SK-N-SH (cell line): Measurements from ENCODE around the gene PDE4B.

Source experiments
- FOXM1 ChIP-seq: IDR thresholded peaks from 2 replicates; pipeline ENCODE4 v1.4.0; 2012; ENCODE audit warnings: low read depth, mild to moderate bottlenecking
- RXRA ChIP-seq: IDR thresholded peaks from 2 replicates; pipeline ENCODE4 v1.4.0; 2012; ENCODE audit warnings: low read depth, mild to moderate bottlenecking, borderline replicate concordance
- TF ChIP-seq, protein P1 (sequence below): fragments of 200-600 bp; sonication (generic); IDR thresholded peaks from 2 replicates; pipeline ENCODE4 v1.6.1; 2017; ENCODE audit warnings: antibody characterized with exemption, mild to moderate bottlenecking, moderate library complexity
- TF ChIP-seq, protein P2 (sequence below): IDR thresholded peaks from 2 replicates; pipeline ENCODE4 v1.6.1; 2012; ENCODE audit warnings: mild to moderate bottlenecking, low read depth, low read length, moderate library complexity

GRCh38 chr1:65975708-65976107, 183.0 kb downstream of the PDE4B start:
- TF ChIP-seq FOXM1 (no peak), RXRA (no peak)
- TF ChIP-seq, protein P1, sequence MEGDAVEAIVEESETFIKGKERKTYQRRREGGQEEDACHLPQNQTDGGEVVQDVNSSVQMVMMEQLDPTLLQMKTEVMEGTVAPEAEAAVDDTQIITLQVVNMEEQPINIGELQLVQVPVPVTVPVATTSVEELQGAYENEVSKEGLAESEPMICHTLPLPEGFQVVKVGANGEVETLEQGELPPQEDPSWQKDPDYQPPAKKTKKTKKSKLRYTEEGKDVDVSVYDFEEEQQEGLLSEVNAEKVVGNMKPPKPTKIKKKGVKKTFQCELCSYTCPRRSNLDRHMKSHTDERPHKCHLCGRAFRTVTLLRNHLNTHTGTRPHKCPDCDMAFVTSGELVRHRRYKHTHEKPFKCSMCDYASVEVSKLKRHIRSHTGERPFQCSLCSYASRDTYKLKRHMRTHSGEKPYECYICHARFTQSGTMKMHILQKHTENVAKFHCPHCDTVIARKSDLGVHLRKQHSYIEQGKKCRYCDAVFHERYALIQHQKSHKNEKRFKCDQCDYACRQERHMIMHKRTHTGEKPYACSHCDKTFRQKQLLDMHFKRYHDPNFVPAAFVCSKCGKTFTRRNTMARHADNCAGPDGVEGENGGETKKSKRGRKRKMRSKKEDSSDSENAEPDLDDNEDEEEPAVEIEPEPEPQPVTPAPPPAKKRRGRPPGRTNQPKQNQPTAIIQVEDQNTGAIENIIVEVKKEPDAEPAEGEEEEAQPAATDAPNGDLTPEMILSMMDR, result no peak
- TF ChIP-seq, protein P2, sequence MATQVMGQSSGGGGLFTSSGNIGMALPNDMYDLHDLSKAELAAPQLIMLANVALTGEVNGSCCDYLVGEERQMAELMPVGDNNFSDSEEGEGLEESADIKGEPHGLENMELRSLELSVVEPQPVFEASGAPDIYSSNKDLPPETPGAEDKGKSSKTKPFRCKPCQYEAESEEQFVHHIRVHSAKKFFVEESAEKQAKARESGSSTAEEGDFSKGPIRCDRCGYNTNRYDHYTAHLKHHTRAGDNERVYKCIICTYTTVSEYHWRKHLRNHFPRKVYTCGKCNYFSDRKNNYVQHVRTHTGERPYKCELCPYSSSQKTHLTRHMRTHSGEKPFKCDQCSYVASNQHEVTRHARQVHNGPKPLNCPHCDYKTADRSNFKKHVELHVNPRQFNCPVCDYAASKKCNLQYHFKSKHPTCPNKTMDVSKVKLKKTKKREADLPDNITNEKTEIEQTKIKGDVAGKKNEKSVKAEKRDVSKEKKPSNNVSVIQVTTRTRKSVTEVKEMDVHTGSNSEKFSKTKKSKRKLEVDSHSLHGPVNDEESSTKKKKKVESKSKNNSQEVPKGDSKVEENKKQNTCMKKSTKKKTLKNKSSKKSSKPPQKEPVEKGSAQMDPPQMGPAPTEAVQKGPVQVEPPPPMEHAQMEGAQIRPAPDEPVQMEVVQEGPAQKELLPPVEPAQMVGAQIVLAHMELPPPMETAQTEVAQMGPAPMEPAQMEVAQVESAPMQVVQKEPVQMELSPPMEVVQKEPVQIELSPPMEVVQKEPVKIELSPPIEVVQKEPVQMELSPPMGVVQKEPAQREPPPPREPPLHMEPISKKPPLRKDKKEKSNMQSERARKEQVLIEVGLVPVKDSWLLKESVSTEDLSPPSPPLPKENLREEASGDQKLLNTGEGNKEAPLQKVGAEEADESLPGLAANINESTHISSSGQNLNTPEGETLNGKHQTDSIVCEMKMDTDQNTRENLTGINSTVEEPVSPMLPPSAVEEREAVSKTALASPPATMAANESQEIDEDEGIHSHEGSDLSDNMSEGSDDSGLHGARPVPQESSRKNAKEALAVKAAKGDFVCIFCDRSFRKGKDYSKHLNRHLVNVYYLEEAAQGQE, result no peak
